Testis (tissue), 2 donors: ENCODE data around the gene CTAG1B.

Experiments used
- CTCF ChIP-seq, 3 experiments: fragments of 450-650 bp in 2 of 3; fragments of 200-600 bp in 1 of 3; sonication (generic) in 1 of 3; IDR thresholded peaks; one replicate each; pipeline ENCODE4 v1.5.1; 2016 to 2019; ENCODE audit warnings: antibody characterized with exemption in 3 of 3, mild to moderate bottlenecking in 2 of 3, moderate library complexity in 1 of 3
- POLR2A ChIP-seq: fragments of 450-650 bp; IDR thresholded peaks from one replicate; pipeline ENCODE4 v1.6.1; 2017; ENCODE audit warnings: antibody characterized with exemption, mild to moderate bottlenecking, moderate library complexity

- no peak for TF ChIP-seq CTCF (IDR thresholded peaks at IDR 0.05)
- no peak for TF ChIP-seq POLR2A
Measured at GRCh38 chrX:154592505-154592904, 26.6 kb downstream of the CTAG1B start.
